HG03045 (cell line): ENCODE measurements around the gene EVI2B.
"Not testable (repeated sequence)": the region's sequence is repeated elsewhere in the genome, so short reads cannot be mapped to it uniquely, and the experiment has no call there.

Experiments used
- ATAC-seq: cut with Tn5 transposase; IDR thresholded peaks from one replicate; pipeline ENCODE4 v1.9.1; 2021; ENCODE audit warnings: mild to moderate bottlenecking, moderate library complexity; ENCODE audit not compliant: unreplicated experiment

EVI2B gene

GRCh38 chr17:31310886-31311285, 3.0 kb downstream of the EVI2B start:
- no peak for ATAC-seq

GRCh38 chr17:31310260-31310659, 3.6 kb downstream of the EVI2B start:
- ATAC-seq = no peak

- no peak for ATAC-seq
These were observed 4.3 kb downstream of the EVI2B start for GRCh38 chr17:31309556-31309955.

GRCh38 chr17:31308372-31309334, 5.2 kb downstream of the EVI2B start:
- ATAC-seq = no peak

- ATAC-seq = no peak
These were observed 6.2 kb downstream of the EVI2B start for GRCh38 chr17:31307640-31308039.

- no peak for ATAC-seq
These were observed 14.2 kb downstream of the EVI2B start for GRCh38 chr17:31299624-31300023.

- no peak for ATAC-seq
These were observed 16.8 kb downstream of the EVI2B start, which contains the start of gene OMG for GRCh38 chr17:31297090-31297489. Gene OMG (minus strand): TSS chr17:31297239. CDS start chr17:31296331, 908 bp downstream.

- no peak for ATAC-seq
These were observed 17.7 kb downstream of the EVI2B start for GRCh38 chr17:31296142-31296541.

GRCh38 chr17:31295489-31295871, 18.4 kb downstream of the EVI2B start:
- no peak for ATAC-seq

GRCh38 chr17:31294820-31295488, 18.9 kb downstream of the EVI2B start:
- no peak for ATAC-seq

GRCh38 chr17:31294231-31294630, 19.6 kb downstream of the EVI2B start:
- no peak for ATAC-seq

GRCh38 chr17:31293581-31293980, 20.3 kb downstream of the EVI2B start:
- no peak for ATAC-seq

GRCh38 chr17:31291820-31292219, 22.0 kb downstream of the EVI2B start:
- ATAC-seq = no peak

GRCh38 chr17:31289790-31290189, 24.1 kb downstream of the EVI2B start:
- no peak for ATAC-seq

GRCh38 chr17:31287932-31288331, 25.9 kb downstream of the EVI2B start:
- not testable (repeated sequence) for ATAC-seq

- ATAC-seq = no peak
These were observed 27.3 kb downstream of the EVI2B start for GRCh38 chr17:31286587-31286986.

- no peak for ATAC-seq
These were observed 30.0 kb downstream of the EVI2B start for GRCh38 chr17:31283841-31284240.

- ATAC-seq = no peak
These were observed 32.8 kb downstream of the EVI2B start for GRCh38 chr17:31281061-31281460.

- no peak for ATAC-seq
These were observed 34.5 kb downstream of the EVI2B start for GRCh38 chr17:31279401-31279800.

- ATAC-seq = no peak
These were observed 38.7 kb downstream of the EVI2B start for GRCh38 chr17:31275116-31275515.

GRCh38 chr17:31274252-31274651, 39.6 kb downstream of the EVI2B start:
- ATAC-seq = no peak

GRCh38 chr17:31273516-31273915, 40.3 kb downstream of the EVI2B start:
- no peak for ATAC-seq
